Activated CD8-positive, alpha-beta memory T cell treated with anti-CD3 and anti-CD28 coated beads, Interleukin-2, amount 50 U/mL, for 4 hours (primary cell): ENCODE measurements around the gene CAPN12.

Experiments
- DNase-seq: peaks from one replicate; pipeline ENCODE4 v3.0.0-alpha.2; 2020

Gene CAPN12

DNA sequence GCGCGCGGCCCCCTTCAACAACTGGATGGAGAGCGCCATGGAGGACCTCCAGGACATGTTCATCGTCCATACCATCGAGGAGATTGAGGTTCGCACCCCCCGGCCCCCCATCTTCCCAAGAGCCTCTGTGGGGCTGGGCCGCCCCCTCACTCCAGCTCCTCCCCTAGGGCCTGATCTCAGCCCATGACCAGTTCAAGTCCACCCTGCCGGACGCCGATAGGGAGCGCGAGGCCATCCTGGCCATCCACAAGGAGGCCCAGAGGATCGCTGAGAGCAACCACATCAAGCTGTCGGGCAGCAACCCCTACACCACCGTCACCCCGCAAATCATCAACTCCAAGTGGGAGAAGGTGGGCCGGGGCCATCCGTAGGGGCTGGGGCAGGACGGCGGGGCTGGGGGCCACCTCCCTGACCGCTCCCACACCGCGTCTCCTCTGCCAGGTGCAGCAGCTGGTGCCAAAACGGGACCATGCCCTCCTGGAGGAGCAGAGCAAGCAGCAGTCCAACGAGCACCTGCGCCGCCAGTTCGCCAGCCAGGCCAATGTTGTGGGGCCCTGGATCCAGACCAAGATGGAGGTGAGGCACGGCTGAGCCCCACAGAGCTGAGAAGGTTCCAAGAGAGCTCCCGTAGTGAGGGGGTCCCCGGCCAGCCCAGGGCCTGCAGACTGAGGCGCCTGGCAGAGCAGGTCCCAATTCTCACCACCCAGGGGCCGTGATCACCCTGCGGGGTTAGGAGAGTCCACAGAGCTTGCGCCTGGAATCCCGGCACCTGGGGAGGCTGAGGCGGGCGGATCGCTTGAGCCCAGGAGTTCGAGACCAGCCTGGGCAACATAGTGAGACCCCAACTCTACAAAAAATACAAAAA is 20.1 kb downstream of the CAPN12 start:
- DNase-seq = no peak

DNA sequence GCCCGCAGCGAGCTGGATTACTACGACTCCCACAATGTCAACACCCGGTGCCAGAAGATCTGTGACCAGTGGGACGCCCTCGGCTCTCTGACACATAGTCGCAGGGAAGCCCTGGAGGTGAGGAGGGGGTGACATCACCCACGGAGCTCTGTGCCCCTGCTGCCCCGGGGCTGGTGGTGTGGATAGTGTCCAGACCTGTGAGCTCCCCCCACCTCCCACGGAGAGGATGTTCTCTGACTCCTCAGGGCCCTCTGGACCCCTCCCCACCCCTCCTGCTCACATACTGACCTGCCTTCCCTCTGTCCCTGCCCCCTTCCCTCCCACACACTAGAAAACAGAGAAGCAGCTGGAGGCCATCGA is 20.7 kb downstream of the CAPN12 start:
- DNase-seq = no peak

DNA sequence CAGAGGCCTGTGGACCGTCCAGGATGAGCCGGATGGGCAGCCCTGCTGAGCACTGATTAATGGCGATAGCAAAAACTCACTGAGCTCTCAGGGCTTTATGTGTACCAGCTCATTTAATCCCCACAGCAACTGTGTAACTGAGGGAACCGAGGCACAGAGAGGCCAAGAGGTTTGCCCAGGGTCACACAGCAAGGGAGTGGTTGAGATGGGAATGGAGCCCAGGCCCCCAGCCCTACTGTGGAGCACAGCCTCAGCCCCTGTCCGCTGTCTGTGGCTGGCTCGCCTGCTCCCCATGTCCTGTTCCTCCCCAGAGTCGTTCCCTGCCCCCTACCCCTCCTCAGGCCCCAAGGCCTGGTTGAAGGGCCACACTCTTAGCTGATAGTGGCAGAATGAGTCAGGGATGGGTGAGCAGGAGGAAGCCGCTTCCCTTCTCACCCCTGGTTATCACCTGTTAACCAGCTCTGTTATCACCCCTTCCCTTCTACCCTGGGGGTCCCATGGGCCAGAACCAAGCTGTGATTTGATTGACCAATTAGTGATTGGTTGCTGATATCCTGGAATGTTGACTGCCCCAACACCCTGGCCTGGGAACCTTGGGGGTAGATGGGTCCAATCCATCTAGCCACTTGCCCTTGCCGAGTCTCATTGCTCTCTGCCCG is 21.2 kb downstream of the CAPN12 start:
- no peak for DNase-seq

DNA sequence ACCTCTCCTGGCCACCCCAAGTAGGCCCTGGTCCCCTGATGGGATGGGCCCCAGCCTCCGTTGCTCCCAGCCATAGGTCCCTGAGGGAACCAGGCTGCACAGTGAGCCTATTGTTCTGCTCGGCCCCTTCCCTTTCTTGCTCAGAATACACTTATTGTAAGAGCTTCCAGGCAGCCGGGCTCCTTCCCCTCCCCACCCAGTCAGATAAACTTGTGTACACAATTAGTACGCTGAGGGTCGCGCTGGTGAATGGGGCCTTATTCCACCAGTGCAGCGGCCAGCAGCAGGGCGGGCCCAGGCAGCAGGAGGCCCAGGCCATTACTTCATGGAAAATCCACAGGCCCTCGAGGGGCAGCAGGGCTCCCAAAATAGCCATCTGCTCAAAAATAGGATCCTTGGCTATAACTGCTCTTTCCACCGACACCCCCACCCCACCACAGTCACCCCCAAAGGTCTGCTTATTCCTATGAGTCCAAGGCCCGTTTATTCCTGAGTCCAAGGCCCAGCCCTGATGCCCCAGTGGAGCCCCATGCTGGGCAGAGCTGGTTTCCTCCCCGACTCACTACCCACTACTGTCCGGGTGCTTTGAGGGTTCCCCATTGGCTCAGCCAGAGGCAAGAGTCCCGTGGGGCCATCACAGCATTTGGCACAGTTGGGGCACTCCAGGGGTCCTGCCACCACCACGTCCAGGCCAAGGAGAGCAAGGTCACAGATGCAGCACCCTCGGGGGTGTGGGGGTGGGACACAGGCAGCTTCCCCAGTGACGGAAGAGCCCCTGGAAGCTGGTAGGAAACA is 22.1 kb downstream of the CAPN12 start:
- DNase-seq = no peak

DNA sequence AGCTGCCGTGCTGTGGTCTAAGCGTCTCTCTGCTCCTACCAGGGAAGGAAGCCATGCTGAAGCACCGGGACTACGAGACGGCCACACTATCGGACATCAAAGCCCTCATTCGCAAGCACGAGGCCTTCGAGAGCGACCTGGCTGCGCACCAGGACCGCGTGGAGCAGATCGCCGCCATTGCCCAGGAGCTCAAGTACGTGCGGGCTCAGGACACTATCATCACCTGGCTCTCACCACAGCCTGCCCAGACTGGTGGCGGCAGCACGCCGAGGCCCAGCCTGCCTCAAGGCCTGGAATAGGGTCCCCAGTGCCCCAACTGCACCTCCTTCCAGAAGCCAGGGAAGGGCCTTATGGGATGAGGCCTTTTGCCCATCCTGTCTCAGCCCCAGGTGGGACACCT is 22.8 kb downstream of the CAPN12 start:
- DNase-seq = no peak

DNA sequence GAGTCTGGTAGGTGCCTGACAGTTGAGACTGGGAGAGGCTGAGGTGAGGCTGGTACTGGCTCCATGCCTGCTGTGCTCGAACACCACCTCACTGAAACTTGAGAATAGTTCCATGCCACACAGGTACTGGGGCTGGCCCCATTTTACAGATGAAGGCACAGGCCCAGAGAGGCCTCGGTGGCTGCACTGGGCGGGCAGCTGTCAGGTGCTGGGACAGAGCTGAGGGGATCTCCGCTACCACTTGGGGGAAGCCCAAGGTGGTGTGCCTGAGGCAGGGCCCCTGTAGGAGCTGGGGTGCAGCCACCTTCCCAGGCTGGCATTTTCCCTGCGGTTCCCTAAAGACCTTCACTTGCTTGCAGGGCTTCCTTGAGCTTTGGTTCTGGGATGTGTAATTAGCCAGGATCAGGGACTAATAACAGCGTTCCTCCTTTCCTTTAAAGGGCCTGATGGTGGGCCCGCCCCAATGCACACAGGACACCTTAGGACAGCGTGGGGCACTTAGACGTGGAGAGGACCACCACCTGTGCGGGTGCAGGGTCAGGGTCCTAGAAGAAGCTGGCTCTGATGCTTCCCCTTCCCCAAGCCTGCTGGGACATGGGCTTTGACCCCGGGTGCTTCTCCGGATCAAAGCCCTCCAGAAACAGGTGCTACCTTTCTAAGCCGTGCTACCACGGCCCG is 23.6 kb downstream of the CAPN12 start:
- no peak for DNase-seq

DNA sequence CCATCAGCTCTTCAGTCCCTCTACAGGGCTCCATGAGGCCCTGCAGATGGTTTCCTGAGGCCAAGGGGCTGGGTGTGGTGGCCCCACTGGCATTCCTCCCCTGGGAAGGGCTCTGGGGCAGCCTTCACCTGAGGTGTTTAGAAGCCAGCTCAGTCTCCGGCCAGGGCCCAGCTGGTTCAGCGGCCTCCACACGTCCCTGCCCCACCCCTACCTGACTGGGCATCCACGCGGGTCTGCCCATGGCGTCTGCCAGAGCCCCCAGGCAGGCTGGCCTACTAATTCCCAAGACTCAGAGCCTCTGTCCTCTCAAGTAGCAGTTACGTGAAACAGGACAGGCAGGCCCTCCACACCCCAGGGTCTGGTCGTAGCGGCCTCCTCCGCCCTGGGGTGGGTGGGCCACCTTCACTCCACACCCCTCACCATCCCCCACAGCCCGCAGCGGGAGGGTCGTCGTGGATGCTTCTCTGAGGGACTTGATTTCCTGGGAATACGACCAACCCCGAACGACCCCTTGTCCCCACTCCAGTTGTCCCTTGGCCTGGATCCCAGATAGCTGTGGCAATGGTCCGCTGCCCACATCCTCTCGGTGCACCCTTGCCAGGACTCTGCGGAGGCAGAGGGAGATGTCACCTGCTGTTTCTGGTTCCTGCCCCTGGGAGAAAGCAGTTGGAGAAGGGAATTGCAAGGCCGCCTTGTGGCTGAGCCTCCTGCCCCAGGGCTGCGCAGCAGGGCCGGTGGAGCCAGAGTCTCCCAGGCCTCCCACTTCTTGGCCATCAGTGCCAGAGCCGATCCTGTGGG is 24.3 kb downstream of the CAPN12 start:
- no peak for DNase-seq

DNA sequence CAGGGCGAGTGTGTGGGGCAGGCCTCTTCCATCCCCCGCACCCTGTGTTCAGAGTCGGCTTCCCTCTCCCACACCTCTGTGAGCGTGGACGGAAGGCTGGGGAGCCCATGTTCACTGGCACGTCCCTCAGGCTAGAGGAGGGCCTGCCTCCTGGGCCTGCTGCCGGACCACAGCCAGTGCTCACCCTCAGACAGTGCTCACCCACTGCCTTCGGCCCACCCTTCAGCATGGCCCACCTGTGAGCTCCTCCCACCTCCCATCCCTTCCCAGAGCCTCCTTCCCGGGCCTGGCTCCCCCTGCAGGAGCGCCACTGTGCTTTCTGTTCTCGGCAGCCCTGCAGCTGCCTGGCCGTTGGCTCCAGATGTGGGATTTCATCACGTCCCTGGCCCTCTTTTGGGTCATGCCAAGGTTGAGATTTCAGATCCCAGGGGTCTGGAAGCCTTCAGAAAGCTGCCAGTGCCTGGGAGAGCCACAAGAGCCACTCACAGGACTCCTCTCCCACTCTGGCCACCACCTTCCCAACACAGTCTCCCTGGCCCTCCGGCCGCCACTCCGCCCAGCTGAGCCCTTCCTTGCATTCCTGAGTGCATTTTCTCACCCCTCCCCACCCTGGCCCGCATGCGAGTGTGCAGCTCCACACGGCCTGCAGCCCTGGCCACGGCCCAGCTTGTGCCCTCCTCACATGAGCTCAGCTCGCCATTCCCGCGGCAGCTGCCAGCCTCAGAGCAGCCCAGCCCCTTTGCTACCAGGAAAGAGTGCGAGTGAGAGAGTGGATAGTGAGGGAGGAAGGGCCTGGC is 25.3 kb downstream of the CAPN12 start:
- DNase-seq = no peak

DNA sequence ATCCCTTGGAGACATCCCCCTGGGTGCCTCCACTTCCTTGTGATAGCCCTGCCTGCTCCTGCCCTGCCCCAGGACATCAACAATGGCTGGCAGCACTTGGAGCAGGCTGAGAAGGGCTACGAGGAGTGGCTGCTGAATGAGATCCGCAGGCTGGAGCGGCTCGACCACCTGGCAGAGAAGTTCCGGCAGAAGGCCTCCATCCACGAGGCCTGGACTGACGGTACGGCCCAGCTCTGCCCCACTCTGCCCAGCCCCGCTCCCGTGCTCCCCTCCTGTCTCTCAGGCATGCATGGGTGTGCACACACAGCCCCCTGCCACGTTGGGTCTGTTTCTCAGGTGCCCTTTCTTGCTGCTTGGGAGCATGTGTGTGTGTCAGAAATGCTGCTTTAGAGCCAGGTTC is 26.4 kb downstream of the CAPN12 start:
- DNase-seq = no peak

DNA sequence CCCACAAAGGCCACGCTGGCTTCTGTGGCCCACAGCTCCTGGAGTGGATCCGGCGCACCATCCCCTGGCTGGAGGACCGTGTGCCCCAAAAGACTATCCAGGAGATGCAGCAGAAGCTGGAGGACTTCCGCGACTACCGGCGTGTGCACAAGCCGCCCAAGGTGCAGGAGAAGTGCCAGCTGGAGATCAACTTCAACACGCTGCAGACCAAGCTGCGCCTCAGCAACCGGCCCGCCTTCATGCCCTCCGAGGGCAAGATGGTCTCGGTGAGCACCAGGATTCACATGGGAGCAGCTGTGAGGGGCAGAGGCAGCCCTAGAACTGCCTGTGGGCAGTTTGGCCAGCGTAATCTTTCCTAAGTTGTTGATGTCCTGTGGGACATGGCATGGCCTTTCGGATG is 27.2 kb downstream of the CAPN12 start:
- no peak for DNase-seq

DNA sequence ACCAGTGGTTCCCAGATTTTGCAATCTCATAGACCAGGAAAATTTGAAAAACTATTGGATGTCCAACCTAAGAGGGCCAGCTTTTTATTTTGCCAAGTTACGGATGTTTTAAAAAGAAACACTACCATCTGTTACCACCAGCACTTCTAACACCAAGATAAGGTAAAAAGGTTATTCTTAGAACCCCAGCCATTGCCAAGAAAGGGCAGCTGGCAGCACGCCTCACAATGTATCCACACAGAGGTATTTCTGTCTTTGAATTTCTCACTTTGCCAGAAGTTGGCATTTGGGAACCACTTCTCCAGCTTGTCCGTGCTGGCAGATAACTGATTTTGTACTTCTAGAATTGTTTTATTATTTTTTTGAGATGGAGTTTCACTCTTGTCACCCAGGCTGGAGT is 28.7 kb downstream of the CAPN12 start:
- DNase-seq = no peak

DNA sequence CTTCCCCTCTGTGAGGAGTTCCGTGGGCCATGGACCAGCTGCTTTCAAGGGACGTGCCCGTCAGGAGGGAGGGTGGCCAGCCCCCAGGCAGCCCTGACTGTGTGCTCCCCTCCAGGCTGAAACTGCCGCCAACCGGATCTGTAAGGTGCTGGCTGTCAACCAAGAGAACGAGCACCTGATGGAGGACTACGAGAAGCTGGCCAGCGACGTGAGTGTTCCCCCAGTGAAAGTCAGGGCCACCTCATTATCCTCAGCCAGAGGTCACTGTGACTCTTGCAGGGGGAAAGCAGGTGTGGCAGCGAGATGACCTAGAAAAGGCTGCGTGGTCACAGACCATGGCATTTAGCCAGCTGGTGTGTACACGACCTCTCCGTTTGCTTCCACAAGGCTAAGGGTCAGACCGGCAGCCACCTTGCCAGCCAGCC is 29.9 kb downstream of the CAPN12 start:
- DNase-seq = no peak

DNA sequence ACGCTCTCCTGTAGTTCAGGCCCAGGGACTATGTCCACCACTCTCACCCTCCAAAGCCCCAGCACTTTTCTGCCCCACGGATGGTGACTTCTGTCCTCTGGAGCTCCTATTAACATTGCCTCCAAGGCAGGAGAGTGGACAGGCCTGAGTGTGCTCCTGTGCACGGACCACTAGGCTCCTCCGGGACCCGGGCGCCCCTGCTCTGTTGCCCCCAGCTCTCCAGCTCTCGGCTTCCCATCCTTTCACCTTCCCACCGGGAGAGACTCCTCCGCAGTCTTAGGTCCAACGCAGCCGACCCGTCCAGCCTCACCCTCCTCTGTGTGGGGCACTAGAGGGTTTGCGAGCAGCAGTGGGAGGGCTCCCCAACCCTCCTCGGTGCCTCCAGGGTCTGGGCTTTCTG is 30.4 kb downstream of the CAPN12 start:
- no peak for DNase-seq

DNA sequence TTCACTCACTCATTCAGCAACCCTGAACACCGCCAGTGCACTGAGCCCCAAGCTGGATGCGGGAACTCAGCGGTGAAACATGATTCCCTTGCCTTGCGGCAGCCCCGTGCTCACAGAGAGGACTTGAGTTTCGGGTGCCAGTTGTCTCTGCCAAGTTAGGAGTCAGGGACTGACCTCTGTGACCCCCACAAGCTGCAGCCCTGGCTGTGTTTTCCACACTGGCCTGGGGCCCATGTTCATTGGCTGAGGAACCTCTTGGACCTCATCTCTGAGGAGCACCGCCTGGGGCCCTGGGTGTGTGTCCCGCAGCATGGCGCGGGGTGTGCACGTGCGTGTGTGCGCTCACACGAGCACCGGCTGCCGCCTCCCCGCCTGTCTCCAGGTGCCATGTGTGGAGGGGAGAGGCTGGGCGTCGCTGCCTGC is 31.0 kb downstream of the CAPN12 start:
- no peak for DNase-seq

DNA sequence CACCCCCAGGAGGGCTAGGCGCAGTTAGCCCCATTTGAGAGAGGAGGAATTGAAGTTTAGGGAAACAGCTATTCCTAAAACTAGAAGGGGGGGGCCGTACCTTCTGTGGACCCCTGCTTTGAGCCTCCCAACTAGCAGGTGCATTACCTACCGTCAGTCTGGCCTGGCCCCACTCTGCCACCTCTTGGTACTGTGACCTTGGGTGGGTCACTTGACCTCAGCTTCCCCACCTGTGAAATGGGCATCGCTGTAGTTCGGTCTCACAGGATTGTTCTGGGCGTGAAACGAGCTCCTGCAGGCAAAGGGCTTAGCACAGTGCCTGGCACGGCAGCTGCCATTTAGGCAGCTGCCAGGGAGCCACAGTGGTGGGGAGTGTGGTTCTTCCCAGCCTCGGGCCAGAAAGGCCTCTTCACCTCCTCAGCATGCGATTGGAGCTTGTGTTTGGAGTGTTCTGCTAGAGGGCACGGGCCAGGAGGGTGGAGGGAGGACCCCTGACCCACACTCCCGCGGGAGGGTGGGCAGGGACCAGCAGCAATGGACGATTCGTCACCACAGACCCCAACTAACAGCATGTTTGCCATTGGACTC is 32.0 kb downstream of the CAPN12 start:
- DNase-seq = no peak

DNA sequence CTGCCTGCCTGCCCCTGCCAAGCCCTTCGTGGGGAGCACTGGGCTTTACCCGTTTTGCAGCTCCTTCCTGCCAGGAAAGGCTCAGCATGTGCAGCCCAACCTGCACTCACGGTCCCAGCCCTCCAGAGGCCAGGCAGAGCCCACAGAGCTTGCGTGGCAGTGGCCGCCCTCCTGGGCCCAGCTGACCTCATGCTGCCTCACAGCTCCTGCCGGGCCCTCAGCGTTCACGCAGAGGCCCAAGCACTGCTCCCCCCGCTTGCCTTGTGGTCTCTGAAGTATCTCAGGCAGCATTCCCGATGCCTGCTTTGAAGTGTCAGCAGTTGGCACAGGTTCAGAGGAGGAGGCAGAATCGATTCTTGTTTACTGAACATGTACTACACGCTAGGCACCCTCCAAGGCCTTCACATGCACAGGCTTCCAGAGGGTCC is 32.5 kb downstream of the CAPN12 start:
- no peak for DNase-seq

DNA sequence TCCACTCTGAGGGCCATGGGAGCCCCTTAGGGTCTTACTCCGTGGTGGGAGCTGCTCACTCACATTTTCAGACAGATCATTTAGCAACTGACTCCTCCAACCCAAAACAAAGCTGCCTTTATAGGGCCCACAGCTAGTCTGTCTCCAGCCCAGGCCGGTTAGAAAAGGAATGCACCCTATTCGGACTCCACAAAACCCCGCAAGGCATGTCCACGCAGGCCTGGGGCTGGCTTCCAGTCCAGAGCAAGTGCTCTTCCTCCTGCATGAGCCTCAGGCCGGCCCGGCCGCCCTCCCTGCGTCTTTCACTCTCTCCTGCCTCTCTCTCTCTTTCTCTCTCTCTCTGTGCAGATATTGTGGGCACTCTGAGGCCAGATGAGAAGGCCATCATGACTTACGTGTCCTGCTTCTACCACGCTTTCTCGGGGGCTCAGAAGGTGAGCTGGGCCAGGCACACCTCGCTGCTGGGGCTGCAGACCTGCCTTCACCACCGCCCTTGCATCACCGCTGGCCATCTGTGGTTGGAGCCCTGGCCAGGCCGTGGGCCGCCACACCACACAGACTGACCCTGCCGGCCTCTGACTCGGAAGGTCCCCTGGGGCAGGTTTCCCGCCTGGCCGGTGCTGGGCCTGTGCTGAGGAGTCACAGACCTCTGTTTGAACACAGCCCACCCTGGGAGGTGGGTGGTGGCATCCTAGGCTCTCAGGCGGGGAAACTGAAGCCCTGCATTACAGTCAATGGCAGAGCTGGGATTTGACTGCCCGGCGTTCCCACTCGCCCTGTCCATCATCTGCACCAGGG is 33.1 kb downstream of the CAPN12 start:
- DNase-seq = no peak

DNA sequence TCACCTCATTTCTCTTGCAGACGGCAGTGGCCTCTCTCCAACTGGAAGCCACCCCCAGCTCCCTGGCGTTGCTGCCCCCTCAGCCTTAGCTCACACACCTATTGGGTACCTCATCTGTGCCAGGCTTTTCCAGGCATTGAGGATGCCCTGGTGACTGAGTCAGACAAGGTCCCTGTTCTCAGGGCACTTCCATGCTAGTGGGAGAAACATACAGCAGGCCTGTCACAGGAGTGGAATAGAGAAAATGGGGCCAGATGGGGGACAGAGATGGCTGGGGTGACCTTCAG is 33.9 kb downstream of the CAPN12 start:
- no peak for DNase-seq

DNA sequence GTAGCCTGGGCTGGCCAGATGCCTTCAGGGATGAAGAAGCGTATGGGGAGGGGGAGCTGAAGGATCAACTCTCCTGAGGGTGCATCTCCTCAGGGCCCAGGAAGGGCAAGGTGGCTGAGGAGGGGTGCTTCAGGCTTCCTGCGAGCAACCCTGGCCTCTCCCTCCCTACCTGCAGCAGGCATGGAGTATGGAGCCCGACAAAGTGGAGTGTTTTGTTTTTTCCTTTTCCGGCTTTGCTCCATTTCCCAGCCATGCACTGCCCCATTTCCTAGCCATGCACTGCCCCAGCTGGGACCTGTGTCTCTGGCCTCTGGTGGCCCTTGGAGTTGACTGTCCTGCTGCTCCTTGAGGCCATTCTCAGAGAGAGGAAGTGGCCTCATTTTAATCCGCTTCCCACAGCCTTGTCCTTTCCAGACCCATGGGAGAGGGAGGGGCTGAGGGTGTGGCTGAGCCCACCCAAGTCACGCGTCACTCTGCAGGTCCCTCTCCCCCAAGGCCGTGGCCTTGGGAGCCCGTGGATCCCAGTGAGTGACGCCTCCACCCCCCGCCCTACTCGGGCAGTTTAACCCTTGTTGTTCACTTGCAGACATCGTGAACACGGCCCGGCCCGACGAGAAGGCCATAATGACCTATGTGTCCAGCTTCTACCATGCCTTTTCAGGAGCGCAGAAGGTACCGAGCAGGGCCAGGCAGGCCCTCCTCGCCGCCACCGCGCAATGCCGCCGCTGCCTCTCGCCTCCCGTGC is 34.4 kb downstream of the CAPN12 start:
- DNase-seq = no peak

DNA sequence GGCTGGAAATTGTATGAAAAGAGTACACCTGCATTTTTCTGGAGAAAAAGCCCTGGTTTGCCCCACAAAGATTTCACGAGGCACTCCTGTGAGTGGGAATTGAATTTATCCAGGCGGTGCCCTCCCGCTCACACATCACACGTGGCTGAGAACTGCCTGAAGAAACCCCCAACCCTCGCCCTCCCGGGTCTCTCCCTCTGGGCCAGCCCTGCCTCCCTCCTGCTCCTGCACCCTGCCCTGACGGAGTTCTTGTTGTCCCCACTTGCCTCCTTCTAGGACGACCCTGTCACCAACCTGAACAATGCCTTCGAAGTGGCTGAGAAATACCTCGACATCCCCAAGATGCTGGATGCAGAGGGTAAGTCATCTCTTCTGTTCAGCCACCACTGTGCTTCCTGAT is 35.2 kb downstream of the CAPN12 start:
- no peak for DNase-seq
